ENCODE results near the gene PHLDA3.

Gene PHLDA3

DNA sequence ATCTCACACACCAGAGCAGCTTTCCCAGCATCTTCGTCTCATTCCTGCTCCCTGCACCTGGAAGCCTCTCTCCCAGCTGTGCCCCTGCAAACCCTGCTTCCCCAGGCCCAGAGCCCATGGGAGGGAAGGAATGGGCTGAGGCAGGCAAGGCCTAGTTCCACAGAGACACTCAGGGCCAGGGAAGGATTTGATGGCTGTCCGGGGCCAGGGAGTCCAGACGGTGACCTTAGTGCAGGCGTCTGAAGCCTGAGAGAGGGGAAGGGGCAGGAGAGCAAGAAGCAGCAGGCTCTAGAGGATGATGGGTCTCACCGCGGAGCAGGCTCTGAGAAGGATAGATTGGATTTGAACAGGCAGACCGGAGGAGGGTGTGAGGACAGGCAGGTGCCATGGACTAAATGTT is 25.2 kb downstream of the PHLDA3 start:
- TF ChIP-seq, protein P1, sequence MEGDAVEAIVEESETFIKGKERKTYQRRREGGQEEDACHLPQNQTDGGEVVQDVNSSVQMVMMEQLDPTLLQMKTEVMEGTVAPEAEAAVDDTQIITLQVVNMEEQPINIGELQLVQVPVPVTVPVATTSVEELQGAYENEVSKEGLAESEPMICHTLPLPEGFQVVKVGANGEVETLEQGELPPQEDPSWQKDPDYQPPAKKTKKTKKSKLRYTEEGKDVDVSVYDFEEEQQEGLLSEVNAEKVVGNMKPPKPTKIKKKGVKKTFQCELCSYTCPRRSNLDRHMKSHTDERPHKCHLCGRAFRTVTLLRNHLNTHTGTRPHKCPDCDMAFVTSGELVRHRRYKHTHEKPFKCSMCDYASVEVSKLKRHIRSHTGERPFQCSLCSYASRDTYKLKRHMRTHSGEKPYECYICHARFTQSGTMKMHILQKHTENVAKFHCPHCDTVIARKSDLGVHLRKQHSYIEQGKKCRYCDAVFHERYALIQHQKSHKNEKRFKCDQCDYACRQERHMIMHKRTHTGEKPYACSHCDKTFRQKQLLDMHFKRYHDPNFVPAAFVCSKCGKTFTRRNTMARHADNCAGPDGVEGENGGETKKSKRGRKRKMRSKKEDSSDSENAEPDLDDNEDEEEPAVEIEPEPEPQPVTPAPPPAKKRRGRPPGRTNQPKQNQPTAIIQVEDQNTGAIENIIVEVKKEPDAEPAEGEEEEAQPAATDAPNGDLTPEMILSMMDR (IDR thresholded peaks at IDR 0.05): no peak
- H3K36me3 ChIP-seq: no peaks in the 10 kb centered on the region
- H3K27me3 ChIP-seq: no peaks in the 10 kb centered on the region
- peaks cover 7 to 10% of the 10 kb centered on the region in 2 experiments for H3K4me1 ChIP-seq (ENCODE audit: control insufficient read depth in 1 of 2, insufficient read depth in 1 of 2, low read depth in 1 of 2, low read length in 1 of 2)
- no peaks in the 10 kb centered on the region for H3K9me3 ChIP-seq
- no peak overlapping the region for H3K4me3 ChIP-seq (ENCODE audit: low read depth in 1 of 2, low read length in 1 of 2)
- no peak overlapping the region for H3K27ac ChIP-seq

DNA sequence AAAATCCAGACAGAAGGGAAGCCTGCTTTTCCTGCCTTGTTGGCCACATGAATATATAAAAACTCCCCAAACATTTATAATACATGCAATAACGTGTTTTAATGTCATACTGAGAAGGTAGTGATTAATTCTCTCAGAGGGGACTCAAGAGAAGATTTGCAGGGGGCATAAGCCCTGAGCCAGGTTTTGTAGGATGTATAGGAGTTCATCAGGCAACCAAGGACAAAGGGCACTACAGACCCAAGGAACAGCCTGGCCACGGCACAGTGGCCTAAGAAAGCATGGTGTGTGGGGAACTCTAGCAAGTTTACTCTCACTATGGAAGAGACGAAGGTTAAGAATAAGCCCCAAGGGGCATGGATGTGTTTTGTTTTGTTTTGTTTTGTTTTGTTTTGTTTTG is 32.0 kb downstream of the PHLDA3 start:
- TF ChIP-seq, protein P1 (IDR thresholded peaks at IDR 0.05): no peak
- H3K9me3 ChIP-seq: no peaks in the 10 kb centered on the region
- no peak overlapping the region for H3K4me3 ChIP-seq (ENCODE audit: low read depth in 1 of 2, low read length in 1 of 2)
- H3K36me3 ChIP-seq: no peaks in the 10 kb centered on the region
- H3K27ac ChIP-seq: no peak overlapping the region
- H3K4me1 ChIP-seq (ENCODE audit: control insufficient read depth in 1 of 2, insufficient read depth in 1 of 2, low read depth in 1 of 2, low read length in 1 of 2): no peaks in the 10 kb centered on the region
- peaks cover 15% of the 10 kb centered on the region for H3K27me3 ChIP-seq

DNA sequence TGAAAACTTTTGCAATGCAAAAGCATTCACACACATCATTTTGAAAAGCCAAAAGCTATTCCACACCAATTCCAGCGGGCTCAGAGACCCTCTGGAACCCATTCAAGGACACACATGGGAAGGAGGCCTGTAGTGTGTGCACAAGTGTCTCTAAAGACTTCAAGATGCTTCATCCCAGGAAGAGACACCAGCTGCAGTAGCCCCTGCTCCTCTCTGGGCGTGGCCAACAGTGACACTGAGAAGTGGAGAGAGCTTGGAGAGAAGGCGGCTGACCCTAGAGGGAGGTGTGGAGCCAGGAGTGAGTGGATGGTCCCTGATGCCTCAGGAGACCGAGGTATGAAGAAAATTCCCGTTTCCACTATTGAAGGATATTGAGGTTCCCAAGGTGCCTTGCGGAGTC is 32.6 kb downstream of the PHLDA3 start:
- Histone ChIP-seq H3K4me3 (ENCODE audit: low read depth in 1 of 2, low read length in 1 of 2) (no peak overlapping the region), H3K27ac (no peak overlapping the region), H3K9me3 (no peaks in the 10 kb centered on the region), H3K4me1 (ENCODE audit: control insufficient read depth in 1 of 2, insufficient read depth in 1 of 2, low read depth in 1 of 2, low read length in 1 of 2) (no peaks in the 10 kb centered on the region), H3K27me3 (peaks cover 15% of the 10 kb centered on the region), H3K36me3 (no peaks in the 10 kb centered on the region)
- TF ChIP-seq, protein P1 (IDR thresholded peaks at IDR 0.05): no peak

DNA sequence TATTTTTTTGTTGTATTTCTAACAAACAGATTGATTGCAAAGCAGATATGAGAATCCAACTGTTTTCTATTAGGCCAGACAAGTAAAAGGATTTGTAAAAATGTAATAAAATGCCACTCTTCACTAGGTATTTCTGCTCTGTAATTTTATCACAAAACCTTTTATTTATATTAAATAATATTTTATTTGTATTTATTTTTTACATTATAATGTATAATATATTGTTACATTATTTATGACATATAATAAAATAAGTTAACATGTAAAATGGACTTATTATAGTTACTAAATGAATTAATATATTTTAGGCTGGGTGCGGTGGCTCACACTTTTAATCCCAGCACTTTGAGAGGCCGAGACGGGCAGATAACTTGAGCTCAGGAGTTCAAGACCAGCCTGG is 34.7 kb downstream of the PHLDA3 start:
- H3K4me1 ChIP-seq (ENCODE audit: control insufficient read depth in 1 of 2, insufficient read depth in 1 of 2, low read depth in 1 of 2, low read length in 1 of 2): no peaks in the 10 kb centered on the region
- peaks cover 15% of the 10 kb centered on the region for H3K27me3 ChIP-seq
- H3K4me3 ChIP-seq (ENCODE audit: low read depth in 1 of 2, low read length in 1 of 2): no peak overlapping the region
- H3K27ac ChIP-seq: no peak overlapping the region
- H3K9me3 ChIP-seq: no peaks in the 10 kb centered on the region
- TF ChIP-seq, protein P1 (IDR thresholded peaks at IDR 0.05): no peak
- no peaks in the 10 kb centered on the region for H3K36me3 ChIP-seq

DNA sequence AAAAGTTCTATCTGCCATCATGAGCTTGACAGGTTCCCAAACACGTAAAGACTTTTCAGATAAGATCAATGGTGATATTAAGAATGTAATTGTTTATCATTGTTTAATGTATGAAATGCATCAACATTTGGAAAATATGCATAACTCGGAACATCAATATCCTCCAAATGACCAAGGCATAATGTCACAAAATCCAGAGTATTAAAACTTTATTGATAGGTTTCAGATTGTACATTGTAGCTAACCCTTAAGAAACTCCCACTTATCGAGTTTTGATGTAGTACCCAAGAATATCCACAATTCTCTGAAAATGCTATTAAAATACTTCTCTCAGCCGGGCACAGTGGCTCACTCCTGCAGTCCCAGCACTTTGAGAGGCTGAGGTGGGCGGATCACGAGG is 35.4 kb downstream of the PHLDA3 start:
- Histone ChIP-seq H3K4me1 (ENCODE audit: control insufficient read depth in 1 of 2, insufficient read depth in 1 of 2, low read depth in 1 of 2, low read length in 1 of 2) (no peaks in the 10 kb centered on the region), H3K9me3 (no peaks in the 10 kb centered on the region), H3K4me3 (ENCODE audit: low read depth in 1 of 2, low read length in 1 of 2) (no peak overlapping the region), H3K27me3 (peaks cover 15% of the 10 kb centered on the region), H3K36me3 (no peaks in the 10 kb centered on the region), H3K27ac (no peak overlapping the region)
- TF ChIP-seq, protein P1 (IDR thresholded peaks at IDR 0.05): no peak

DNA sequence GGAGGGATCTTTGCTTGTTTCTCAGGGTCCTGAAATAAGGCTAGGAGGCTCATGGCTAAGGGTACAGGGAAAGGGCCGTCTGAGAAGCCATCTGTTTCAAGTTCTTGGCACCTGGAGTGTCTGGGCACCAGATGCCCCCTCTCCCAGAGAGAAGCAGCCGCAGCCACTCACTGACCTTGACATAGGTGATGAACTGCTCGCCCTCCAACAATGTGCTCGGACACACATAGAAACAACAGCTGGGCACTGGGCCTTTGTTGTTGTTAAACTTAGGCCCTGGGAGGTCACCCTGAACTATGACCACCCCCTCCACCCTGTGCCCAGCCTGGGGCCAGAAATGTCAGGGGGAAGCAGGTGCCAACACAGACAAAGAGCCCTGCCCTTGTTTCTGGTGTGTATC is 38.2 kb downstream of the PHLDA3 start:
- H3K27ac ChIP-seq: no peak overlapping the region
- TF ChIP-seq, protein P1 (IDR thresholded peaks at IDR 0.05): no peak
- H3K36me3 ChIP-seq: no peaks in the 10 kb centered on the region

More for the DNA sequence above, 38.2 kb downstream of the PHLDA3 start:
- H3K4me1 ChIP-seq (ENCODE audit: control insufficient read depth in 1 of 2, insufficient read depth in 1 of 2, low read depth in 1 of 2, low read length in 1 of 2): no peaks in the 10 kb centered on the region
- H3K9me3 ChIP-seq: no peaks in the 10 kb centered on the region
- no peak overlapping the region for H3K4me3 ChIP-seq (ENCODE audit: low read depth in 1 of 2, low read length in 1 of 2)
- peaks cover 7% of the 10 kb centered on the region for H3K27me3 ChIP-seq

All from neutrophil (primary cell).